Common myeloid progenitor, CD34-positive (primary cell): ENCODE data around the gene CYP4F11.

Experiments
- CTCF ChIA-PET: fragments of 350-600 bp; sonication (Branson Sonifier 250); formaldehyde crosslinking; loops from one replicate; lab custom pipeline; 2021; ENCODE audit warnings: antibody characterized with exemption; lab: Charles Lee
- POLR2A ChIA-PET: fragments of 350-600 bp; sonication (Branson Sonifier 250); formaldehyde crosslinking; loops from one replicate; lab custom pipeline; 2021; ENCODE audit warnings: antibody characterized with exemption; lab: Charles Lee
- DNase-seq, 3 donors: peaks; one replicate each; pipeline versions ENCODE4 v3.0.0 to v3.0.0-alpha.2; 2013
- H3K27ac ChIP-seq, 2 experiments: 1 replicate in 1 of 2; 2 replicates in 1 of 2; pipeline ENCODE4 v1.7.0; 2013; ENCODE audit warnings: inconsistent platforms in 2 of 2, low read length in 2 of 2, mild to moderate bottlenecking in 2 of 2, low read depth in 1 of 2, moderate library complexity in 1 of 2; ENCODE audit not compliant: severe bottlenecking in 2 of 2, insufficient read depth in 1 of 2, poor library complexity in 1 of 2
- H3K27me3 ChIP-seq, 5 experiments: replicated peaks in 2 of 5; 1 replicate in 3 of 5; 2 replicates in 2 of 5; pipeline versions ENCODE4 v1.6.1 to v1.7.0; 2013; ENCODE audit warnings: low read length in 4 of 5, mild to moderate bottlenecking in 2 of 5, moderate library complexity in 2 of 5, inconsistent platforms in 1 of 5; ENCODE audit not compliant: insufficient read depth in 5 of 5, control insufficient read depth in 4 of 5
- H3K36me3 ChIP-seq, 4 experiments: 1 replicate in 2 of 4; 2 replicates in 2 of 4; pipeline versions ENCODE4 v1.6.1 to v1.7.0; 2013; ENCODE audit warnings: low read length in 3 of 4, control low read depth in 1 of 4, mild to moderate bottlenecking in 1 of 4; ENCODE audit not compliant: control insufficient read depth in 4 of 4, insufficient read depth in 4 of 4
- H3K4me1 ChIP-seq, 4 experiments: 1 replicate in 3 of 4; 2 replicates in 1 of 4; pipeline versions ENCODE4 v1.6.1 to v1.7.1; 2013; ENCODE audit warnings: low read length in 3 of 4, mild to moderate bottlenecking in 3 of 4, control low read depth in 1 of 4, inconsistent platforms in 1 of 4, moderate library complexity in 1 of 4; ENCODE audit not compliant: control insufficient read depth in 4 of 4, insufficient read depth in 4 of 4; ENCODE audit errors: control extremely low read depth in 1 of 4
- H3K4me3 ChIP-seq, 7 experiments: 1 replicate in 4 of 7; 2 replicates in 3 of 7; pipeline versions ENCODE4 v1.5.1 to v1.7.0; 2013; ENCODE audit warnings: mild to moderate bottlenecking in 7 of 7, low read length in 6 of 7, moderate library complexity in 6 of 7, inconsistent platforms in 2 of 7, low read depth in 2 of 7, control low read depth in 1 of 7; ENCODE audit not compliant: insufficient read depth in 4 of 7, control insufficient read depth in 1 of 7; ENCODE audit errors: extremely low read depth in 1 of 7
- H3K9me3 ChIP-seq, 5 experiments: 1 replicate in 4 of 5; 2 replicates in 1 of 5; pipeline versions ENCODE4 v1.6.1 to v1.7.1; 2013; ENCODE audit warnings: low read length in 4 of 5, mild to moderate bottlenecking in 2 of 5, inconsistent platforms in 1 of 5, low read depth in 1 of 5, moderate library complexity in 1 of 5; ENCODE audit not compliant: control insufficient read depth in 4 of 5, insufficient read depth in 2 of 5; ENCODE audit errors: control extremely low read depth in 1 of 5
- WGBS: methylation state at CpG from one replicate; pipeline ENCODE4 v1.1.5; 2013; ENCODE audit not compliant: insufficient coverage; 5-methylcytosine and 5-hydroxymethylcytosine counted together

Gene CYP4F11

DNA sequence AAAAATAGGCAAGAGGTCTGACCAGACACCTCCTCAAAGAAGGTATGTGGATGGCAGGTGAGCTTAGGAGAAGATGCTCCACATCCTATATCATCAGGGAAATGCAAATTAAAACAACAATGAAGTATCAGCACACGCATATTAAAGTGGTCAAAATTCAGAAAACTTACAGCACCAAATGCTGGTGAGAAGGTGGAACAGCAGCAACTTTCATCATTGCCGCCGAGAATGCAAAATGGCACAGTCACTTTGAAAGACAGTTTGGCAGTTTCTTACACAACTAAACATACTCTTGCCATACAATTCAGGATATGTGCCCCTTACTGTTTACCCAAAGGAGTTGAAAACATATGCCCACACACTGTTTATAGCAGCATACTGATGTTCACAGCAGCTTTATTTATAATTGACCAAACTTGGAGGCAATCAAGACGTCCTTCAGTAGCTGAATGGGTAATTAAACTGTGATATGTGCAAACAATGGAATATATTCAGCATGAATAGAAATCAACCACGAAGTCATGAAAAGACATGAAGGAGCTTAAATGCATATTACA lies 37.0 kb upstream of the CYP4F11 start:
- CTCF ChIA-PET = interaction anchor here (0.7 kb wide), 1 partner anchor 1169 kb away, joined by 3 read pairs; no protein-coding TSS in a partner anchor
- peak in 2 of 3 donors; percentile 51 to 54 for DNase-seq
- H3K4me3 ChIP-seq = no peak overlapping the region

DNA sequence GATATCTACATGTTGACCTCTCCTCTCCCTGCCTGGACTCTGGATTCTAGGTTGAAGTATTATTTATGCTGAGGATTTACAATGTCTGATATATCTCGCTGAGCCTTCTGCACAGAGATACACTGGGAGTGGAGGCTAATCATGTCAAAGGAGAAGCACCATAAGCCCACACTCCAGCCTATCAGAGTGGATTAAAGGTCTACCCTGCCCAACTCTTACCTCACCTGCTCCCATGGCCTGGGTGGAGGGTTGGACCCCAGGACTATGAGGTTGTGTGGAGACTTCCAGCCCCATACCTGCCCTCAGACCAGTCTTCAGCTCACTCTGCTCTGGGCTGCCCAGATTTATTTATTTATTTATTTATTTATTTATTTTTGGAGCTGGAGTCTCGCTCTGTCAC lies 29.9 kb upstream of the CYP4F11 start:
- no peak overlapping the region for H3K27ac ChIP-seq
- no peaks in the 10 kb centered on the region for H3K4me1 ChIP-seq
- ChIA-PET POLR2A (no interaction called here), CTCF (no interaction called here)
- H3K27me3 ChIP-seq = peaks cover 0 to 6% (median 3%) of the 10 kb centered on the region in 5 experiments
- no peaks in the 10 kb centered on the region for H3K36me3 ChIP-seq
- no peak overlapping the region for H3K4me3 ChIP-seq
- peaks cover 0 to 15% (median 2%) of the 10 kb centered on the region in 5 experiments for H3K9me3 ChIP-seq
- DNase-seq = no peak
- WGBS = no CpG with 5 or more reads among the region's 2 CpGs

More for the DNA sequence above, 37.0 kb upstream of the CYP4F11 start:
- H3K36me3 ChIP-seq = no peaks in the 10 kb centered on the region
- WGBS = 72% methylated on average over 3 of the region's 5 CpGs
- POLR2A ChIA-PET = no interaction called here
- peaks cover 0 to 2% (median 0%) of the 10 kb centered on the region in 4 experiments for H3K4me1 ChIP-seq
- peaks cover 0 to 9% (median 0%) of the 10 kb centered on the region in 5 experiments for H3K27me3 ChIP-seq
- H3K27ac ChIP-seq = no peak overlapping the region
- peaks cover 0 to 2% (median 0%) of the 10 kb centered on the region in 5 experiments for H3K9me3 ChIP-seq

DNA sequence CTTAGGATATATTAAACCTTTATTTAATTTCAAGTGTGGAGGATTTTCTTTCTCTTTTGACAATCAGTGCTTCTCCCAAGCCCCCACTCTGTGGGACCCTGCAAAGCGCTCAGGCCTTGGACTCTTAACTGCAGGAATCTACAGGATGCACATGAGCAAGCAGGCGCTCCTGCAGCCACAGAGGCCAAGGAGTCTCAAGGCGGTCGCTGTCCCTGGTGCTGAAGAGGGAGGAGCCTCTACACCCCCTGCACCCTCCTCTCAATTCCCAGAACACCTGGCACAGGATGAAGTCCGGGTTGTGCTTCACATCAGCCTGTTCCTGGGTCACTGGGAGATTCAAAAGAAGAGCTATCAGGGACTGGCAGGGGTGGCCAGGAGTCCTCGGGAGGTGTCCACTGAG lies 28.0 kb upstream of the CYP4F11 start:
- no peak for DNase-seq
- Histone ChIP-seq H3K9me3 (peaks cover 0 to 15% (median 2%) of the 10 kb centered on the region in 5 experiments), H3K27ac (no peak overlapping the region), H3K4me1 (no peaks in the 10 kb centered on the region), H3K36me3 (no peaks in the 10 kb centered on the region), H3K4me3 (no peak overlapping the region), H3K27me3 (peaks cover 0 to 16% (median 6%) of the 10 kb centered on the region in 5 experiments)
- POLR2A ChIA-PET = no interaction called here
- CTCF ChIA-PET = no interaction called here
- WGBS = 40% methylated on average over 2 of the region's 6 CpGs

DNA sequence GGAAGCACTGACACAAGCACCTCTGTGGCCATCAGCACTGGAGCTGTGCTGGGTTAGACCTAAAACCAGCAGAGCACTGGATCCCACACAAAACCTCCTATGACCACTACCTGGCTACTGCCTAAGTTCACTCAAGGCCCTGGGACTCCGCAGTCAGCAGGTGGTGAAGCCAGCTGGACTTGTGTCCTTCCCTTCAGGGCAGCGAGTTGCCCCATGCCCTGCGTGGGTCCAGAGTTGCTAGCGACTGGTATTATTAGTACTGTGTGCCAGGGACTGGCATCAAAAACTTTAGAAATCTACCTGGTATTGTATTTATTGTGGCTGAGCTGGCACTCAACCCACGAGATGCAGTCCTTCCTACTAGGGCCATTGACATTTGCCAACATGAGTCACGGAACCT lies 20.5 kb upstream of the CYP4F11 start:
- ChIA-PET CTCF (no interaction called here), POLR2A (no interaction called here)
- 80% methylated on average over 5 of the region's 6 CpGs for WGBS
- Histone ChIP-seq H3K4me1 (no peaks in the 10 kb centered on the region), H3K27ac (no peak overlapping the region), H3K4me3 (no peak overlapping the region), H3K9me3 (no peaks in the 10 kb centered on the region), H3K36me3 (no peaks in the 10 kb centered on the region), H3K27me3 (peaks cover 6 to 48% (median 18%) of the 10 kb centered on the region in 5 experiments)
- no peak for DNase-seq

DNA sequence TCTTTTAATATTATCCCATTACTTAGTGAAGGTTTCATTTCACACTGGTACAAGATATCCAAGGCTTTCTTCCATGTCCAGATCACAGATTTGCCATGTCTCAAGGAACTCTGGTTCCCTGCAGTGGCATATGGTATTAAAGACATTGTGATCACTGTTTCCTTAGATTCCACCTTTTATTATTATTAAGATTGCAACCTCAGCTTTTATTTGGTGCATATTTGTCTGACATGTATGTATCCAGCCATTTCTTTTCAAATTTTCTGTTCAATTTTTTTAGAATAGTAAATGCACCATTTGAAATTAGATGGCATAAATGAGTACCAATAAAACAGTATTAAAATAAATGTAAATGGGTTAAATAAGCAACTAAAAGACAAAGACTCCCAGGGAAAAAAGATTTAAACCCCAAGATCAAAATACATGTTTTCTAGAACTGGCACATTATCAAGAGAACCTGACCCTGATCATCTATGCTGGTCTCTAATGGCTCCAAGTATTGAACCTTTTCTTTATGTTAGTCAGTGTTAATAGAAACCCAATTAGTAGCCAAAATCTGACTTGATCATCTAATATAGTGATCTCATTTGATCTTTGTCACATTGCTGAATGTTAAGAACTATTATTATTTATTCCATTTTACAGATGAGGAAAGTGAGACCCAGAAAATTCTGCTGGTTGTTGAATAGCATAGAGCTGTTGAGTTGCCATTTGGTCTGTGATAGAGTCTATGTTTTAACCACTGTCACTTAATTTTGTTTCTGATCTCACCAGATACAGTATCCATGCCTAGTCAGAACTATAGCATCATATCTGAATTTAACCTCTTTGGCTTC lies 14.1 kb upstream of the CYP4F11 start, which contains the start of gene OR10H4:
Gene OR10H4, plus strand, starts transcription at position 786 of the 836 bp plus-strand sequence. Its CDS starts 0 bp downstream, at position 786.
- DNase-seq = no peak
- no peak within 1 kb of the TSS for H3K27ac ChIP-seq
- H3K27me3 ChIP-seq = peaks cover 2 to 23% (median 9%) of the 10 kb centered on the region in 5 experiments
- no peaks in the 10 kb centered on the region for H3K4me1 ChIP-seq
- H3K4me3 ChIP-seq = no peak within 1 kb of the TSS
- H3K36me3 ChIP-seq = no peaks in the 10 kb centered on the region
- ChIA-PET CTCF (no interaction called here), POLR2A (no interaction called here)
- peaks cover 4 to 35% (median 11%) of the 10 kb centered on the region in 5 experiments for H3K9me3 ChIP-seq

DNA sequence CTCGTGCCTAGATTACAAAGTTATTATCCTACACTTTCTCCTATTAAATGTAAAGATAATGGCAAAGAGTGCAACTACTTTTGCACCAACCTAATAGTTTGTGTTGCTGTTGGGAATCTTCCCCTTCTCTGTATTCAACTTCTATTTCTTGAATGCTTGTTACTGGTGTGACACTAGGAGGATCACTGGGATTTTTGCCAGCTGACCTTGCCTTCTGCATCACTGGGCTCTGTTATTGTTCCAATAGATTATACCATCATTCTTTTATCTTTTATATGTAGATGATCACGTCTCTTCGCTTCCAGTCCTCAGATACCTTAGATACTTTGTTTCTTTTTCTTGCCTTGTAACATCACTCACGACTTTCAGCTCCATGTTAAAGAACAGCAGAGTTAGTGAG lies 11.0 kb upstream of the CYP4F11 start:
- POLR2A ChIA-PET = no interaction called here
- Histone ChIP-seq H3K36me3 (no peaks in the 10 kb centered on the region), H3K9me3 (peaks cover 4 to 39% (median 11%) of the 10 kb centered on the region in 5 experiments), H3K4me3 (no peak overlapping the region), H3K27ac (no peak overlapping the region), H3K4me1 (no peaks in the 10 kb centered on the region), H3K27me3 (peaks cover 0 to 31% (median 5%) of the 10 kb centered on the region in 5 experiments)
- CTCF ChIA-PET = no interaction called here
- DNase-seq = no peak
- no CpG with 5 or more reads among the region's 4 CpGs for WGBS

DNA sequence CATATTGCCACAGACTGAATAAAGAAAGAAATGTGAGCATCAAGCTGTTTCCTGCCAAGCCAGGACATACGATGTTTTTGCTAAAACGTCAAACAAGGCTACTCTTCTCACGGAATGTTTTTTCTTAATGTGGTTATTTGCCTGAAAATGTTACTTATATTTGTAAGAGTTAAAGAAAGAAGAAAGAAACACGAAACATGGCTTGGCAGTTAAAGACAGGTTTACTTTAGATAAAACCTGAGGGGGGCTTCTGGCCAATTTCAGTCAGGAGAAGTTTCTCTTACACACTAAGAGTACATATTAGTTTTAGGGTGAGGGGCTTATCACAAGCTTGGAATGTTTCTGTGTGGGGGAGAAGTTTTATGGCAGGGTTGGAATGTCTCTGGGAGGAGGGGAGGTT lies 10.1 kb upstream of the CYP4F11 start:
- Histone ChIP-seq H3K4me1 (no peaks in the 10 kb centered on the region), H3K9me3 (peaks cover 4 to 36% (median 11%) of the 10 kb centered on the region in 5 experiments), H3K4me3 (no peak overlapping the region), H3K27me3 (peaks cover 0 to 30% (median 5%) of the 10 kb centered on the region in 5 experiments), H3K36me3 (no peaks in the 10 kb centered on the region), H3K27ac (no peak overlapping the region)
- ChIA-PET CTCF (no interaction called here), POLR2A (no interaction called here)
- no peak for DNase-seq
- WGBS = 78% methylated on average over 4 of the region's 4 CpGs
